ENCODE measurements around the gene TNS1.

DNA sequence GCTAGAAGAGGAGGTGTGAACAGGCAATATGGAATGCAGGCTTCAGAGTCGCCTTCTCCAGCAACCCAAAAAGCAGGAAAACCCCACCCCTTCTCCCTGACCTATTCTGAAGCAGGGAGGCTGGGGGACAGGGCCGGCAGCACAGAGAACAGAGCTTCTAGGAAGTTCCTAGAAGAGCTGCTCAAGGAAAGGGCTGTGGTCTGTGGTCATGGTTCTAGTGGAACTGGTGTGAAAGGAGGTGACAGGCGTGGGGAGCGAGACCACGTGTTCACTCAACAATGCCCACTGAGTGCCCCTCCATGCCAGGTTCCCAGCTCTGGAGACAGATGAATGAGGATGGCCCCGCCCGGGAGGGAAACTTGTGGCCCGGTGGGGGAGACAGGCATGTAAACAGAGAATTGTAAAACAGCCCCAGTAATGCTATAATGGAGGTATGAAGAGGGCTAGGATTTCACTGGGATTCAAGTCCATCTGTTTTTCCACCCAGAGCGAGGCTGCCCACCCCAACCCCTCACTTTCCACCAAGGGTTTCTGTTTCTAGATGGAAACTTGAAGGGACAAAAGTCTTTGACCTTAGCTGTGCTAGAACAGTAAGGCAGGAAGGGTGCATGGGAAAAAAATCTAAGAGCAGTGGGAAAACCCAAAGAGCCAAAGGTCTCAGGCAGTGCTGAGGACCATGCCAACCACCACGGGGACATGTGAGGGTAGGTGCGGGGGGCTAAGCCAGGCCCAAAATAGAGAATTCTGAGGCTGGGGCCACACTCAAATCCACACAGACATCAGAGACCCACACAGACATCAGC, 71.8 kb downstream of the TNS1 start:
- TF ChIP-seq POLR2AphosphoS5 (IDR thresholded peaks at IDR 0.05; ENCODE audit: borderline replicate concordance, low read depth, low read length) (no peak), EZH2 (IDR thresholded peaks at IDR 0.05) (no peak)

Data from SK-N-MC (cell line).